Measurements from ENCODE around the gene PPP6R1. TPM values are rescaled to one million over a fixed set of nuclear protein-coding genes. Genes with fewer than 3 reads are reported as not detected.

Gene PPP6R1
- total and polyA plus RNA-seq, 8 donors = 15.3 to 33.1 (median 21.5) TPM

GRCh38 chr19:55265723-55266386, 7.0 kb upstream of the PPP6R1 start:
- intact Hi-C loops (cut with DNase I) = no loop called here
- no peaks in the 10 kb centered on the region for H3K36me3 ChIP-seq

GRCh38 chr19:55265173-55265572, 6.4 kb upstream of the PPP6R1 start:
- no peak for DNase-seq
- no peak for ATAC-seq
- Histone ChIP-seq H3K36me3 (no peaks in the 10 kb centered on the region), H3K27ac (no peak overlapping the region), H3K4me1 (peaks cover 0 to under 1% (median 0%) of the 10 kb centered on the region in 3 donors), H3K27me3 (no peaks in the 10 kb centered on the region), H3K4me3 (no peak overlapping the region), H3K9me3 (no peaks in the 10 kb centered on the region)
- intact Hi-C loops (cut with DNase I) = no loop called here
- no peak for FAIRE-seq
- 87 to 91% methylated on average over 16 of the region's 16 CpGs for WGBS, 2 donors
- no peak for TF ChIP-seq CTCF (IDR thresholded peaks at IDR 0.05)

More at GRCh38 chr19:55265723-55266386, 7.0 kb upstream of the PPP6R1 start:
- Histone ChIP-seq H3K27me3 (no peaks in the 10 kb centered on the region), H3K4me3 (no peak overlapping the region), H3K4me1 (no peaks in the 10 kb centered on the region), H3K9me3 (no peaks in the 10 kb centered on the region), H3K27ac (no peak overlapping the region)
- ATAC-seq (no peak), DNase-seq (peak in 1 of 6 donors; percentile 62), FAIRE-seq (no peak)
- no peak for TF ChIP-seq CTCF (IDR thresholded peaks at IDR 0.05)
- WGBS, 2 donors = 87 to 93% methylated on average over 11 to 12 of the region's 12 CpGs

GRCh38 chr19:55264531-55264930, 5.7 kb upstream of the PPP6R1 start:
- no peak for FAIRE-seq
- Histone ChIP-seq H3K9me3 (no peaks in the 10 kb centered on the region), H3K36me3 (no peaks in the 10 kb centered on the region), H3K27ac (no peak overlapping the region), H3K27me3 (no peaks in the 10 kb centered on the region), H3K4me1 (peaks cover 0 to 7% (median 5%) of the 10 kb centered on the region in 3 donors), H3K4me3 (no peak overlapping the region)
- intact Hi-C loops (cut with DNase I) = no loop called here
- WGBS, 2 donors = 85 to 91% methylated on average over 5 of the region's 5 CpGs
- DNase-seq = no peak
- ATAC-seq = no peak
- no peak for TF ChIP-seq CTCF (IDR thresholded peaks at IDR 0.05)

- intact Hi-C loops (cut with DNase I) = no loop called here
- FAIRE-seq = no peak
- no peaks in the 10 kb centered on the region for H3K9me3 ChIP-seq
- no peaks in the 10 kb centered on the region for H3K27me3 ChIP-seq
- no peak overlapping the region for H3K4me3 ChIP-seq
- no peak overlapping the region for H3K27ac ChIP-seq
- no peaks in the 10 kb centered on the region for H3K36me3 ChIP-seq
- TF ChIP-seq CTCF (IDR thresholded peaks at IDR 0.05) = no peak
- no peak for DNase-seq
- 90 to 96% methylated on average over 9 of the region's 9 CpGs for WGBS, 2 donors
- H3K4me1 ChIP-seq = peaks cover 0 to 7% (median 5%) of the 10 kb centered on the region in 3 donors
- no peak for ATAC-seq
Observed at GRCh38 chr19:55262359-55262758, 3.5 kb upstream of the PPP6R1 start.

GRCh38 chr19:55261671-55262126, 2.9 kb upstream of the PPP6R1 start:
- H3K27ac ChIP-seq = no peak overlapping the region
- FAIRE-seq (no peak), DNase-seq (no peak), ATAC-seq (no peak)
- no peak overlapping the region for H3K4me3 ChIP-seq
- H3K9me3 ChIP-seq = no peaks in the 10 kb centered on the region
- no peaks in the 10 kb centered on the region for H3K36me3 ChIP-seq
- H3K27me3 ChIP-seq = no peaks in the 10 kb centered on the region
- 88 to 89% methylated on average over 13 of the region's 13 CpGs for WGBS, 2 donors
- peaks cover 4 to 9% (median 7%) of the 10 kb centered on the region in 3 donors for H3K4me1 ChIP-seq
- intact Hi-C loops (cut with DNase I) = no loop called here
- no peak for TF ChIP-seq CTCF (IDR thresholded peaks at IDR 0.05)

Data from pancreas (tissue), 10 donors.